HG02610 (cell line): Measurements from ENCODE around the gene RAB3GAP1.
"Not testable (repeated sequence)": the region's sequence is repeated elsewhere in the genome, so short reads cannot be mapped to it uniquely, and the experiment has no call there.

Experiments used
- ATAC-seq: cut with Tn5 transposase; IDR thresholded peaks from one replicate; pipeline ENCODE4 v1.9.1; 2021; ENCODE audit warnings: mild to moderate bottlenecking, moderate library complexity; ENCODE audit not compliant: unreplicated experiment

RAB3GAP1 gene

GRCh38 chr2:135052997-135053474 is 944 bp downstream of the RAB3GAP1 start:
- no peak for ATAC-seq

- no peak for ATAC-seq
Measured at GRCh38 chr2:135055182-135055786, 3.2 kb downstream of the RAB3GAP1 start.

- ATAC-seq, result no peak
Measured at GRCh38 chr2:135056790-135057189, 4.7 kb downstream of the RAB3GAP1 start.

GRCh38 chr2:135059577-135059976 is 7.5 kb downstream of the RAB3GAP1 start:
- no peak for ATAC-seq

GRCh38 chr2:135063210-135063609 is 11.1 kb downstream of the RAB3GAP1 start:
- no peak for ATAC-seq

GRCh38 chr2:135064149-135064548 is 12.1 kb downstream of the RAB3GAP1 start:
- no peak for ATAC-seq

- no peak for ATAC-seq
Measured at GRCh38 chr2:135066710-135067109, 14.6 kb downstream of the RAB3GAP1 start.

- no peak for ATAC-seq
Measured at GRCh38 chr2:135072125-135072997, 20.3 kb downstream of the RAB3GAP1 start.

- ATAC-seq, result no peak
Measured at GRCh38 chr2:135074216-135074615, 22.1 kb downstream of the RAB3GAP1 start.

GRCh38 chr2:135076556-135076955 is 24.5 kb downstream of the RAB3GAP1 start:
- ATAC-seq, result no peak

GRCh38 chr2:135078417-135078816 is 26.3 kb downstream of the RAB3GAP1 start:
- ATAC-seq, result no peak

GRCh38 chr2:135086222-135086621 is 34.1 kb downstream of the RAB3GAP1 start:
- ATAC-seq, result no peak

GRCh38 chr2:135089597-135089996 is 37.5 kb downstream of the RAB3GAP1 start:
- not testable (repeated sequence) for ATAC-seq

- no peak for ATAC-seq
Measured at GRCh38 chr2:135091681-135092080, 39.6 kb downstream of the RAB3GAP1 start.

GRCh38 chr2:135093193-135093592 is 41.1 kb downstream of the RAB3GAP1 start:
- no peak for ATAC-seq

GRCh38 chr2:135093670-135094330 is 41.7 kb downstream of the RAB3GAP1 start:
- no peak for ATAC-seq

GRCh38 chr2:135094508-135094907 is 42.4 kb downstream of the RAB3GAP1 start:
- ATAC-seq, result no peak

- no peak for ATAC-seq
Measured at GRCh38 chr2:135095591-135095990, 43.5 kb downstream of the RAB3GAP1 start.

- no peak for ATAC-seq
Measured at GRCh38 chr2:135096665-135097446, 44.8 kb downstream of the RAB3GAP1 start.

- ATAC-seq, result no peak
Measured at GRCh38 chr2:135097532-135098231, 45.6 kb downstream of the RAB3GAP1 start.
